GM12892 (cell line): ENCODE data around the gene DCTN5.

Source experiments
- POLR2A ChIP-seq: IDR thresholded peaks from 2 replicates; pipeline ENCODE4 v1.6.1; 2011; ENCODE audit warnings: low read depth, low read length, control low read depth
- POLR2AphosphoS5 ChIP-seq: IDR thresholded peaks from 2 replicates; pipeline ENCODE4 v1.6.1; 2011; ENCODE audit warnings: low read depth, low read length, control low read depth
- TAF1 ChIP-seq: IDR thresholded peaks from 2 replicates; pipeline ENCODE4 v1.6.1; 2011; ENCODE audit warnings: low read depth, mild to moderate bottlenecking, control low read depth, low read length, borderline replicate concordance

DNA sequence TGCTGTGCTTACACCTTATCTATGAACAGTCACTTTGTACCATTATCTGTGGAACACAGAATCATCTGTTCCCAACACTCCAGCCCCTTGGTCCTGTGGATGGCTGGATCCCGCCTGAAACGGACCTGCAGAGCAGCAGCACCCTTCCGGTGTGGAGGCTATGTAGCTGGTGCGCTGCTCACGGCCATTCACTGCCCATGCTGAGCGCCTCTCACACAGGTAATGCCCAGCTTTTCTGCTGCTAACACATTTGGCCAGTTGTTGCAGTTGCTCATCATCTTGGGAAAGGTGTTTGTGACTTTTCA, 26.0 kb downstream of the DCTN5 start:
- TF ChIP-seq POLR2AphosphoS5 (no peak), TAF1 (no peak), POLR2A (no peak)
